HL-60 (cell line): ENCODE results near the gene SENP6.

Source experiments
- DNase-seq, 2 experiments: peaks; one replicate each; pipeline ENCODE4 v3.0.0-alpha.2; 2010 to 2020; ENCODE audit warnings: low read depth in 1 of 2, low spot score in 1 of 2
- H3K27ac ChIP-seq: fragments of 250-450 bp; sonication (Bioruptor Pico); replicated peaks from 2 replicates; pipeline ENCODE4 v1.5.1; 2020; ENCODE audit warnings: mild to moderate bottlenecking, moderate library complexity
- H3K27me3 ChIP-seq: fragments of 250-450 bp; sonication (Bioruptor Pico); 2 replicates; pipeline ENCODE4 v1.5.1; 2021; ENCODE audit warnings: mild to moderate bottlenecking, moderate library complexity; ENCODE audit not compliant: insufficient read depth, poor library complexity, severe bottlenecking
- H3K4me3 ChIP-seq: replicated peaks from 2 replicates; pipeline ENCODE4 v1.5.1; 2011; ENCODE audit warnings: mild to moderate bottlenecking, control low read depth, low read length; ENCODE audit not compliant: insufficient read depth
- GABPA ChIP-seq: IDR thresholded peaks from 2 replicates; pipeline ENCODE4 v1.6.1; 2012; ENCODE audit warnings: low read depth
- POLR2AphosphoS5 ChIP-seq: IDR thresholded peaks from 2 replicates; pipeline ENCODE4 v1.6.1; 2012; ENCODE audit warnings: low read depth
- REST ChIP-seq: IDR thresholded peaks from 2 replicates; pipeline ENCODE4 v1.6.1; 2012; ENCODE audit warnings: low read depth; ENCODE audit not compliant: insufficient replicate concordance
- SPI1 ChIP-seq: IDR thresholded peaks from 2 replicates; pipeline ENCODE4 v1.6.1; 2012; ENCODE audit warnings: low read depth, mild to moderate bottlenecking, borderline replicate concordance
- TF ChIP-seq, protein P1 (sequence below): IDR thresholded peaks from one replicate; pipeline ENCODE4 v1.5.1; 2011; ENCODE audit warnings: low read length, control low read depth, inconsistent platforms; ENCODE audit not compliant: insufficient read depth

SENP6 gene

GRCh38 chr6:75621846-75622245 lies 20.2 kb downstream of the SENP6 start:
- TF ChIP-seq GABPA = no peak
- no peak for TF ChIP-seq REST
- no peak for TF ChIP-seq POLR2AphosphoS5
- no peak for TF ChIP-seq SPI1
- TF ChIP-seq, protein P1, sequence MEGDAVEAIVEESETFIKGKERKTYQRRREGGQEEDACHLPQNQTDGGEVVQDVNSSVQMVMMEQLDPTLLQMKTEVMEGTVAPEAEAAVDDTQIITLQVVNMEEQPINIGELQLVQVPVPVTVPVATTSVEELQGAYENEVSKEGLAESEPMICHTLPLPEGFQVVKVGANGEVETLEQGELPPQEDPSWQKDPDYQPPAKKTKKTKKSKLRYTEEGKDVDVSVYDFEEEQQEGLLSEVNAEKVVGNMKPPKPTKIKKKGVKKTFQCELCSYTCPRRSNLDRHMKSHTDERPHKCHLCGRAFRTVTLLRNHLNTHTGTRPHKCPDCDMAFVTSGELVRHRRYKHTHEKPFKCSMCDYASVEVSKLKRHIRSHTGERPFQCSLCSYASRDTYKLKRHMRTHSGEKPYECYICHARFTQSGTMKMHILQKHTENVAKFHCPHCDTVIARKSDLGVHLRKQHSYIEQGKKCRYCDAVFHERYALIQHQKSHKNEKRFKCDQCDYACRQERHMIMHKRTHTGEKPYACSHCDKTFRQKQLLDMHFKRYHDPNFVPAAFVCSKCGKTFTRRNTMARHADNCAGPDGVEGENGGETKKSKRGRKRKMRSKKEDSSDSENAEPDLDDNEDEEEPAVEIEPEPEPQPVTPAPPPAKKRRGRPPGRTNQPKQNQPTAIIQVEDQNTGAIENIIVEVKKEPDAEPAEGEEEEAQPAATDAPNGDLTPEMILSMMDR = no peak
- no peaks in the 10 kb centered on the region for H3K27me3 ChIP-seq
- H3K4me3 ChIP-seq = no peak overlapping the region
- no peak for DNase-seq
- H3K27ac ChIP-seq = no peak overlapping the region

- H3K27ac ChIP-seq = no peak overlapping the region
Measured at GRCh38 chr6:75623491-75623890, 21.8 kb downstream of the SENP6 start.

DNA sequence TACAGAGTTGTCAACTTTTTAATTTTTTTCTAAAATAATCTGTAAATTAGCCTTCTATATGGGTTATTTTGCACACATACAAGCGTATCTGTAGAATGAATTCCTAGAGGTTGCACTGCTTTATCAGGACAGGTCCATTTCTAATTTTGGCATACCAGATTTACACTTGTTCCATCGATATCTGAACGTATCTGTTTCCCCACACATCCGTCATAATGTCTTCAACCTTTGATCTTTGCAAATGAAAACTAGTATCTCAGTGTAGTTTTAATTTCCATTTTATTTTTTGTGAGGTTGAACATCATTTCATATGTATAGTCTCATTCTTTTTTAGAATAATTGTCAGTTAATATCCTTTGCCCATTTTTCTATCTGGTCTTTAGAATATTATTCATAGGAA lies 22.7 kb downstream of the SENP6 start:
- no peak overlapping the region for H3K27ac ChIP-seq

More at GRCh38 chr6:75623491-75623890, 21.8 kb downstream of the SENP6 start:
- H3K27me3 ChIP-seq = no peaks in the 10 kb centered on the region
- H3K4me3 ChIP-seq = no peak overlapping the region
- DNase-seq = no peak
- TF ChIP-seq REST = no peak
- no peak for TF ChIP-seq POLR2AphosphoS5
- TF ChIP-seq GABPA = no peak
- TF ChIP-seq SPI1 = no peak
- TF ChIP-seq, protein P1 = no peak

More for the DNA sequence above, 22.7 kb downstream of the SENP6 start:
- no peak overlapping the region for H3K4me3 ChIP-seq
- TF ChIP-seq POLR2AphosphoS5 (no peak), SPI1 (no peak), GABPA (no peak), REST (no peak)
- TF ChIP-seq, protein P1 = no peak
- no peak for DNase-seq
- no peaks in the 10 kb centered on the region for H3K27me3 ChIP-seq
